ENCODE data around the gene CD7.

The CD7 gene

GRCh38 chr17:82302568-82302963, 14.8 kb downstream of the CD7 start:
- no peak for TF ChIP-seq ZNF565 (CRISPR knock-in tag; conservative IDR thresholded peaks at IDR 0.05; ENCODE audit: low read depth)
- TF ChIP-seq ARNTL (CRISPR knock-in tag; IDR thresholded peaks at IDR 0.05; ENCODE audit: borderline replicate concordance, low read depth), result no peak
- no peak for TF ChIP-seq BACH2 (CRISPR knock-in tag; IDR thresholded peaks at IDR 0.05; ENCODE audit: borderline replicate concordance)
- TF ChIP-seq TSHZ2 (CRISPR knock-in tag; IDR thresholded peaks at IDR 0.05), result no peak
- no peak for ATAC-seq

GRCh38 chr17:82301916-82302567, 15.4 kb downstream of the CD7 start:
- no peak for TF ChIP-seq ZNF70 (CRISPR knock-in tag; IDR thresholded peaks at IDR 0.05)
- TF ChIP-seq, protein P1, sequence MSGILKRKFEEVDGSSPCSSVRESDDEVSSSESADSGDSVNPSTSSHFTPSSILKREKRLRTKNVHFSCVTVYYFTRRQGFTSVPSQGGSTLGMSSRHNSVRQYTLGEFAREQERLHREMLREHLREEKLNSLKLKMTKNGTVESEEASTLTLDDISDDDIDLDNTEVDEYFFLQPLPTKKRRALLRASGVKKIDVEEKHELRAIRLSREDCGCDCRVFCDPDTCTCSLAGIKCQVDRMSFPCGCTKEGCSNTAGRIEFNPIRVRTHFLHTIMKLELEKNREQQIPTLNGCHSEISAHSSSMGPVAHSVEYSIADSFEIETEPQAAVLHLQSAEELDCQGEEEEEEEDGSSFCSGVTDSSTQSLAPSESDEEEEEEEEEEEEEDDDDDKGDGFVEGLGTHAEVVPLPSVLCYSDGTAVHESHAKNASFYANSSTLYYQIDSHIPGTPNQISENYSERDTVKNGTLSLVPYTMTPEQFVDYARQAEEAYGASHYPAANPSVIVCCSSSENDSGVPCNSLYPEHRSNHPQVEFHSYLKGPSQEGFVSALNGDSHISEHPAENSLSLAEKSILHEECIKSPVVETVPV (CRISPR knock-in tag; IDR thresholded peaks at IDR 0.05), result no peak
- TF ChIP-seq PPARA (CRISPR knock-in tag; IDR thresholded peaks at IDR 0.05; ENCODE audit: borderline replicate concordance), result no peak
- no peak for TF ChIP-seq ZC3H10 (CRISPR knock-in tag; IDR thresholded peaks at IDR 0.05)
- no peak for TF ChIP-seq GLIS3 (CRISPR knock-in tag; IDR thresholded peaks at IDR 0.05)
- TF ChIP-seq CSDC2 (CRISPR knock-in tag; IDR thresholded peaks at IDR 0.05), result no peak
- no peak for TF ChIP-seq CREB5 (CRISPR knock-in tag; IDR thresholded peaks at IDR 0.05; ENCODE audit: low read depth)
- no peak for TF ChIP-seq TOX (CRISPR knock-in tag; IDR thresholded peaks at IDR 0.05; ENCODE audit: borderline replicate concordance)
- no peak for TF ChIP-seq RARB (CRISPR knock-in tag; IDR thresholded peaks at IDR 0.05)
- no peak for TF ChIP-seq ESRRG (CRISPR knock-in tag; IDR thresholded peaks at IDR 0.05)
- no peak for TF ChIP-seq ARNTL (CRISPR knock-in tag; IDR thresholded peaks at IDR 0.05; ENCODE audit: borderline replicate concordance, low read depth)
- no peak for TF ChIP-seq TSHZ2 (CRISPR knock-in tag; IDR thresholded peaks at IDR 0.05)
- ATAC-seq, result no peak

DNA sequence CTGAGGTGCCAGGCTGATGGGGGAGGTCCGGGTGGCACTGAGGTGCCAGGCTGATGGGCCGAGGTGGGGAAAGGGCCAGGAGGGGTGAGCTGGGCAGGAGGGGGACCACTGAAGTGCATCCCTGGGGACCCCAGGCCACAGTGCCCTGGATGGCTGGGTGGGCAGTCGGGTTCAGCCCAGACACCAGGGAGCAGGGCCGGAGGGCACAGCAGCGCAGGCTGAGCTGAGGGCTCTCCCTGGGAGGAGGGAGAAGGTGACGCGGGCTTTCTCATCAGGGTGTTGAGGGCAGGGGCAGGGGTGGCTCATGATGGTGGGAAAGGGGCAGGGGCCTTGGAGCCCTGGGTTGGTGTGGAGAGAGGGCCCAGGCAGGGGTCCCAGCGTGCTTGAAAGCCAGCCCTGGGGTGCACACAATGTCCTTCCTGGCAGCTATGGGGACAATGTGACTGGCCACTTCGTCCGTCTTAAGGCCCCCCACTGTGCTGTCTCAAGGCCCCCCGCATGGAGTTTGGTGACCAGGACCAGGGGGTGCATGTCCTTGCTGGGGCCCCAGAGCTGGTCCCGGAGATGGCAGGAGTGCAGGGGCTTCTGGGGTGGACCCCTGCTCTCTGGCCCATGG, 16.0 kb downstream of the CD7 start:
- no peak for ATAC-seq
- TF ChIP-seq GLIS3 (CRISPR knock-in tag; IDR thresholded peaks at IDR 0.05) (no peak), ISL1 (CRISPR knock-in tag; IDR thresholded peaks at IDR 0.05) (no peak), ZNF70 (CRISPR knock-in tag; IDR thresholded peaks at IDR 0.05) (no peak), ZFP3 (CRISPR knock-in tag; IDR thresholded peaks at IDR 0.05) (no peak), ZNF8 (CRISPR knock-in tag; IDR thresholded peaks at IDR 0.05) (no peak), BACH2 (CRISPR knock-in tag; IDR thresholded peaks at IDR 0.05; ENCODE audit: borderline replicate concordance) (no peak), TSHZ2 (CRISPR knock-in tag; IDR thresholded peaks at IDR 0.05) (no peak), ZC3H10 (CRISPR knock-in tag; IDR thresholded peaks at IDR 0.05) (no peak), SNAI2 (CRISPR knock-in tag; IDR thresholded peaks at IDR 0.05) (no peak), ZNF565 (CRISPR knock-in tag; conservative IDR thresholded peaks at IDR 0.05; ENCODE audit: low read depth) (no peak), CREB5 (CRISPR knock-in tag; IDR thresholded peaks at IDR 0.05; ENCODE audit: low read depth) (no peak), TCF4 (CRISPR knock-in tag; IDR thresholded peaks at IDR 0.05; ENCODE audit: borderline replicate concordance) (no peak), ESRRG (CRISPR knock-in tag; IDR thresholded peaks at IDR 0.05) (no peak), ARNTL (CRISPR knock-in tag; IDR thresholded peaks at IDR 0.05; ENCODE audit: borderline replicate concordance, low read depth) (no peak), TOX (CRISPR knock-in tag; IDR thresholded peaks at IDR 0.05; ENCODE audit: borderline replicate concordance) (no peak), OSR1 (CRISPR knock-in tag; IDR thresholded peaks at IDR 0.05) (no peak), PATZ1 (CRISPR knock-in tag; IDR thresholded peaks at IDR 0.05; ENCODE audit: borderline replicate concordance) (no peak)
